GM15510 (cell line): ENCODE results near the gene MRAS.

ENCODE experiments used
- POLR2A ChIP-seq: IDR thresholded peaks from 3 replicates; pipeline ENCODE4 v1.6.1; 2011; ENCODE audit warnings: borderline replicate concordance; ENCODE audit not compliant: insufficient read length; ENCODE audit errors: extremely low read depth

Gene MRAS

GRCh38 chr3:138347960-138348753 is at the start of gene MRAS:
TSS of gene MRAS (plus strand) at chr3:138348579. CDS start at chr3:138372884, 24,305 bp downstream.
- TF ChIP-seq POLR2A = no peak

GRCh38 chr3:138300647-138301046 is 47.7 kb upstream of the MRAS start:
- no peak for TF ChIP-seq POLR2A

- TF ChIP-seq POLR2A = no peak
Measured at GRCh38 chr3:138303474-138303873, 44.9 kb upstream of the MRAS start.

- TF ChIP-seq POLR2A = no peak
Measured at GRCh38 chr3:138307899-138308298, 40.5 kb upstream of the MRAS start.

- TF ChIP-seq POLR2A = no peak
Measured at GRCh38 chr3:138308783-138309182, 39.6 kb upstream of the MRAS start.

- TF ChIP-seq POLR2A = no peak
Measured at GRCh38 chr3:138310494-138310893, 37.9 kb upstream of the MRAS start.

GRCh38 chr3:138314751-138315150 is 33.6 kb upstream of the MRAS start:
- no peak for TF ChIP-seq POLR2A

- TF ChIP-seq POLR2A = no peak
Measured at GRCh38 chr3:138317687-138318086, 30.7 kb upstream of the MRAS start.

- no peak for TF ChIP-seq POLR2A
Measured at GRCh38 chr3:138323971-138324370, 24.4 kb upstream of the MRAS start.

GRCh38 chr3:138325990-138326389 is 22.4 kb upstream of the MRAS start:
- TF ChIP-seq POLR2A = no peak

- TF ChIP-seq POLR2A = no peak
Measured at GRCh38 chr3:138326866-138327595, 21.3 kb upstream of the MRAS start.

- TF ChIP-seq POLR2A = no peak
Measured at GRCh38 chr3:138327831-138328230, 20.5 kb upstream of the MRAS start.

- no peak for TF ChIP-seq POLR2A
Measured at GRCh38 chr3:138328341-138328740, 20.0 kb upstream of the MRAS start.

GRCh38 chr3:138329127-138329983 is 19.0 kb upstream of the MRAS start, which contains the start of gene NME9:
TSS of gene NME9 (minus strand) at chr3:138329851. CDS start at chr3:138329335, 516 bp downstream.
- TF ChIP-seq POLR2A = no peak

- TF ChIP-seq POLR2A = no peak
Measured at GRCh38 chr3:138329984-138330293, 18.4 kb upstream of the MRAS start.
